ENCODE data around the gene HPD. TPM values are rescaled to one million over a fixed set of nuclear protein-coding genes. Genes with fewer than 3 reads are reported as not detected.
A peak's percentile ranks its signal among the peaks of the same experiment; 100 is the strongest.

HPD gene
- total RNA-seq, 1 experiment from 2014 or later, result 0.39 TPM

DNA sequence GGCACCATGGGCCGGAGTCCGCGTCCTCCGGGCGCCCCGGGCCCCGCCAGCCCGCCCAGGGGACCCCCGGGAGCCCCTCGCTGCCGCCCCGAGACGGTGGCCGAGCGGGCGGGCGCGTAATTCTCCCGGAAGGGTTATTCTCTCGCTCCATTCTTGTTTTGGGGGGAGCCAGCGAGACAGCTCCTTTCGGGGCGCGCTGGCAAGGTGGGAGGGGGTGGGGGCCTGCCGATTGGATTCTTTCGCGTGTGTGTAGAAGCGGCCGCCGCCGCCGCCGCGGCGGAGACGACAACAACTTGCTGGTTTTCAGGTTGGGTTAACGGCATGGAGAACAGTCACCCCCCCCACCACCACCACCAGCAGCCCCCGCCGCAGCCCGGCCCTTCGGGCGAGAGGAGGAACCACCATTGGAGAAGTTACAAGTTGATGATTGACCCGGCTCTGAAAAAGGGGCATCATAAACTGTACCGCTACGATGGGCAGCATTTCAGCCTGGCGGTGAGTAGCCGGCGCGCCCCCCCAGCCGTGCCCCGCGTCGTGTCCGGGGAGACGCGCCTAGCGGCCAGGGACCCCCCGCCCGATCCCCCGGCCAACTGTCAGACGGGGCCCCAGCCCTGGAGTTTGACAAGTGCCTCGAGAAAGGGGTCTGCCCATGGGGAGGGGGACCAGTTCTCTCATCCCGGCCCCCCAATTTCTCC, 54.1 kb downstream of the HPD start:
- TF ChIP-seq AR (CRISPR knock-in tag; IDR thresholded peaks at IDR 0.05) (no peak), FOXK1 (CRISPR knock-in tag; IDR thresholded peaks at IDR 0.05) (0 out of 2 replicates have a peak, but pooled peaks have one; percentile 18)
- ChIA-PET POLR2A (interaction anchor here (0.6 to 8.7 kb wide), 3 partner anchors 7 to 78 kb away, joined by 4 to 161 read pairs (median 38); partner anchors contain the start of gene RHOF), CTCF (interaction anchor here (11.9 to 12.5 kb wide), 2 partner anchors 3 to 6 kb away, joined by 532 read pairs; partner anchors contain the start of genes RHOF and SETD1B)
- Mint-ChIP-seq H3K36me3 (peaks cover 16% of the 10 kb centered on the region), H3K4me1 (peaks cover 28% of the 10 kb centered on the region), H3K4me3 (peak overlapping the region; percentile 81), H3K27me3 (ENCODE audit: low read depth) (no peaks in the 10 kb centered on the region), H3K27ac (no peak overlapping the region), H3K9me3 (no peaks in the 10 kb centered on the region)
- no peak for ATAC-seq
- DNase-seq (ENCODE audit: low spot score), result no peak

- ATAC-seq, result peak; percentile 4
- Mint-ChIP-seq H3K27ac (peak within 1 kb of the TSS; percentile 100), H3K4me3 (peak within 1 kb of the TSS; percentile 81), H3K4me1 (peaks cover 33% of the 10 kb centered on the region), H3K27me3 (ENCODE audit: low read depth) (no peaks in the 10 kb centered on the region), H3K36me3 (peaks cover 10% of the 10 kb centered on the region; the same call in 1 of the 2 replicates), H3K9me3 (no peaks in the 10 kb centered on the region)
- TF ChIP-seq, protein P1, sequence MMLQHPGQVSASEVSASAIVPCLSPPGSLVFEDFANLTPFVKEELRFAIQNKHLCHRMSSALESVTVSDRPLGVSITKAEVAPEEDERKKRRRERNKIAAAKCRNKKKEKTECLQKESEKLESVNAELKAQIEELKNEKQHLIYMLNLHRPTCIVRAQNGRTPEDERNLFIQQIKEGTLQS (CRISPR knock-in tag; conservative IDR thresholded peaks at IDR 0.05), result no peak
- peak; percentile 98 for TF ChIP-seq ZNF263 (CRISPR knock-in tag; IDR thresholded peaks at IDR 0.05; ENCODE audit: low read depth)
- TF ChIP-seq PRRX2 (CRISPR knock-in tag; IDR thresholded peaks at IDR 0.05), result no peak
- TF ChIP-seq CBFB (CRISPR knock-in tag; IDR thresholded peaks at IDR 0.05; ENCODE audit: low read depth), result no peak
- TF ChIP-seq ZNF416 (CRISPR knock-in tag; IDR thresholded peaks at IDR 0.05), result 0 out of 2 replicates have a peak, but pooled peaks have one; percentile 31
- ChIA-PET POLR2A (interaction anchor here (0.6 to 11.7 kb wide), 4 partner anchors 5 to 91 kb away, joined by 4 to 161 read pairs (median 22); partner anchors contain the start of genes RHOF and TMEM120B), CTCF (interaction anchor here (1.2 to 12.5 kb wide), 4 partner anchors 3 to 84 kb away, joined by 5 to 532 read pairs (median 270); partner anchors contain the start of genes PSMD9, RHOF and SETD1B)
- no peak for DNase-seq (ENCODE audit: low spot score)
These were observed 54.7 kb downstream of the HPD start, which contains the start of gene SETD1B for GRCh38 chr12:121803861-121804416. Gene SETD1B, plus strand, starts transcription at chr12:121804009. Its CDS starts 729 bp downstream, at chr12:121804738.

GRCh38 chr12:121802843-121803698, 55.6 kb downstream of the HPD start:
- no peaks in the 10 kb centered on the region for H3K27me3 Mint-ChIP-seq (ENCODE audit: low read depth)
- H3K9me3 Mint-ChIP-seq, result no peaks in the 10 kb centered on the region
- peaks cover 42% of the 10 kb centered on the region for H3K4me1 Mint-ChIP-seq
- H3K4me3 Mint-ChIP-seq, result peak overlapping the region; percentile 79
- ChIA-PET POLR2A (interaction anchor here (0.6 to 11.7 kb wide), 7 partner anchors 6 to 1172 kb away, joined by 3 to 161 read pairs (median 8); partner anchors contain the start of genes PSMD9, RHOF and TMEM120B), CTCF (interaction anchor here (0.8 to 12.5 kb wide), 8 partner anchors 4 to 338 kb away, joined by 3 to 532 read pairs (median 6); partner anchors contain the start of genes PSMD9, RHOF and SETD1B)
- DNase-seq (ENCODE audit: low spot score), result peak; percentile 83
- peak overlapping the region; percentile 100 for H3K27ac Mint-ChIP-seq
- peaks cover 11% of the 10 kb centered on the region for H3K36me3 Mint-ChIP-seq
- peak; percentile 59 for ATAC-seq
- TF ChIP-seq NFE2L1 (CRISPR knock-in tag; IDR thresholded peaks at IDR 0.05) (no peak), KAT7 (CRISPR knock-in tag; IDR thresholded peaks at IDR 0.05; ENCODE audit: borderline replicate concordance) (no peak), FOXP1 (CRISPR knock-in tag; IDR thresholded peaks at IDR 0.05; ENCODE audit: borderline replicate concordance) (no peak), RORB (CRISPR knock-in tag; IDR thresholded peaks at IDR 0.05) (peak; percentile 52; the same call in 1 of the 2 replicates), SP1 (CRISPR knock-in tag; conservative IDR thresholded peaks at IDR 0.05) (no peak; the same call in 1 of the 2 replicates), ATF6 (CRISPR knock-in tag; IDR thresholded peaks at IDR 0.05) (no peak), NR1H2 (CRISPR knock-in tag; IDR thresholded peaks at IDR 0.05) (no peak), OVOL2 (CRISPR knock-in tag; IDR thresholded peaks at IDR 0.05; ENCODE audit: borderline replicate concordance) (no peak), ELF4 (CRISPR knock-in tag; IDR thresholded peaks at IDR 0.05; ENCODE audit: low read depth) (no peak)
- TF ChIP-seq, protein P2, sequence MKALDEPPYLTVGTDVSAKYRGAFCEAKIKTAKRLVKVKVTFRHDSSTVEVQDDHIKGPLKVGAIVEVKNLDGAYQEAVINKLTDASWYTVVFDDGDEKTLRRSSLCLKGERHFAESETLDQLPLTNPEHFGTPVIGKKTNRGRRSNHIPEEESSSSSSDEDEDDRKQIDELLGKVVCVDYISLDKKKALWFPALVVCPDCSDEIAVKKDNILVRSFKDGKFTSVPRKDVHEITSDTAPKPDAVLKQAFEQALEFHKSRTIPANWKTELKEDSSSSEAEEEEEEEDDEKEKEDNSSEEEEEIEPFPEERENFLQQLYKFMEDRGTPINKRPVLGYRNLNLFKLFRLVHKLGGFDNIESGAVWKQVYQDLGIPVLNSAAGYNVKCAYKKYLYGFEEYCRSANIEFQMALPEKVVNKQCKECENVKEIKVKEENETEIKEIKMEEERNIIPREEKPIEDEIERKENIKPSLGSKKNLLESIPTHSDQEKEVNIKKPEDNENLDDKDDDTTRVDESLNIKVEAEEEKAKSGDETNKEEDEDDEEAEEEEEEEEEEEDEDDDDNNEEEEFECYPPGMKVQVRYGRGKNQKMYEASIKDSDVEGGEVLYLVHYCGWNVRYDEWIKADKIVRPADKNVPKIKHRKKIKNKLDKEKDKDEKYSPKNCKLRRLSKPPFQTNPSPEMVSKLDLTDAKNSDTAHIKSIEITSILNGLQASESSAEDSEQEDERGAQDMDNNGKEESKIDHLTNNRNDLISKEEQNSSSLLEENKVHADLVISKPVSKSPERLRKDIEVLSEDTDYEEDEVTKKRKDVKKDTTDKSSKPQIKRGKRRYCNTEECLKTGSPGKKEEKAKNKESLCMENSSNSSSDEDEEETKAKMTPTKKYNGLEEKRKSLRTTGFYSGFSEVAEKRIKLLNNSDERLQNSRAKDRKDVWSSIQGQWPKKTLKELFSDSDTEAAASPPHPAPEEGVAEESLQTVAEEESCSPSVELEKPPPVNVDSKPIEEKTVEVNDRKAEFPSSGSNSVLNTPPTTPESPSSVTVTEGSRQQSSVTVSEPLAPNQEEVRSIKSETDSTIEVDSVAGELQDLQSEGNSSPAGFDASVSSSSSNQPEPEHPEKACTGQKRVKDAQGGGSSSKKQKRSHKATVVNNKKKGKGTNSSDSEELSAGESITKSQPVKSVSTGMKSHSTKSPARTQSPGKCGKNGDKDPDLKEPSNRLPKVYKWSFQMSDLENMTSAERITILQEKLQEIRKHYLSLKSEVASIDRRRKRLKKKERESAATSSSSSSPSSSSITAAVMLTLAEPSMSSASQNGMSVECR (CRISPR knock-in tag; IDR thresholded peaks at IDR 0.05; ENCODE audit: borderline replicate concordance), result no peak
- TF ChIP-seq, protein P1 (CRISPR knock-in tag; conservative IDR thresholded peaks at IDR 0.05), result no peak
